OCI-LY7 (cell line): ENCODE results near the gene ATP2B3. TPM values are rescaled to one million over a fixed set of nuclear protein-coding genes. Genes with fewer than 3 reads are reported as not detected.

ENCODE experiments used
- BruUV-seq: library from RNA; stranded (reverse); fragments of 400-500 nt; replicated peaks from 2 replicates; lab custom pipeline; 2021; lab: Mats Ljungman, UMichigan
- CTCF ChIA-PET: fragments of 300-600 bp; sonication (Branson Sonifier 250); formaldehyde crosslinking; loops from one replicate; lab custom pipeline; 2022; ENCODE audit warnings: antibody characterized with exemption; ENCODE audit not compliant: unreplicated experiment; lab: Charles Lee
- POLR2A ChIA-PET: fragments of 300-600 bp; sonication (Branson Sonifier 250); formaldehyde crosslinking; loops from one replicate; lab custom pipeline; 2022; ENCODE audit warnings: antibody characterized with exemption; lab: Charles Lee
- DNase-seq: peaks from one replicate; pipeline ENCODE4 v3.0.0-alpha.2; 2015; ENCODE audit warnings: low spot score
- H2AFZ ChIP-seq: fragments of 200-600 bp; sonication (generic), shearing (Covaris generic); 2 replicates; pipeline ENCODE4 v1.6.1; 2014; ENCODE audit warnings: mild to moderate bottlenecking, antibody characterized with exemption, low read length, moderate library complexity
- H3K27ac ChIP-seq: fragments of 200-600 bp; sonication (generic); 2 replicates; pipeline ENCODE4 v1.5.1; 2014; ENCODE audit warnings: mixed run types, low read depth, mild to moderate bottlenecking, moderate library complexity, low read length, inconsistent platforms; ENCODE audit not compliant: poor library complexity, severe bottlenecking
- H3K36me3 ChIP-seq: fragments of 200-600 bp; sonication (generic); 2 replicates; pipeline ENCODE4 v1.6.1; 2014; ENCODE audit warnings: mild to moderate bottlenecking, antibody characterized with exemption, low read length, moderate library complexity, mixed read lengths; ENCODE audit not compliant: insufficient read depth
- H3K4me1 ChIP-seq: fragments of 200-600 bp; sonication (generic); 2 replicates; pipeline ENCODE4 v1.5.1; 2014; ENCODE audit warnings: mild to moderate bottlenecking, low read length; ENCODE audit not compliant: insufficient read depth, poor library complexity, severe bottlenecking
- H3K4me2 ChIP-seq: fragments of 200-600 bp; sonication (generic); 2 replicates; pipeline ENCODE4 v1.6.1; 2014; ENCODE audit warnings: mild to moderate bottlenecking, low read length
- H3K4me3 ChIP-seq: fragments of 200-600 bp; sonication (generic); 2 replicates; pipeline ENCODE4 v1.5.1; 2014; ENCODE audit warnings: mild to moderate bottlenecking, low read depth, low read length; ENCODE audit not compliant: poor library complexity, severe bottlenecking
- H3K79me2 ChIP-seq: fragments of 200-600 bp; sonication (generic); 2 replicates; pipeline ENCODE4 v1.6.1; 2016; ENCODE audit warnings: low read depth, mild to moderate bottlenecking, low read length, moderate library complexity, mixed read lengths; ENCODE audit not compliant: insufficient read depth
- H3K9me2 ChIP-seq: fragments of 200-600 bp; sonication (generic); 2 replicates; pipeline ENCODE4 v1.6.1; 2016; ENCODE audit warnings: mild to moderate bottlenecking, low read length, mixed read lengths; ENCODE audit not compliant: insufficient read depth
- H3K9me3 ChIP-seq: fragments of 200-600 bp; sonication (generic); 2 replicates; pipeline ENCODE4 v1.6.1; 2014; ENCODE audit warnings: mild to moderate bottlenecking, mixed run types, low read length, mixed read lengths
- H4K20me1 ChIP-seq: fragments of 200-600 bp; sonication (generic); 2 replicates; pipeline ENCODE4 v1.6.1; 2014; ENCODE audit warnings: mild to moderate bottlenecking, antibody characterized with exemption, low read length, moderate library complexity, mixed read lengths; ENCODE audit not compliant: insufficient read depth
- EZH2phosphoT487 ChIP-seq: fragments of 200-600 bp; sonication (generic); IDR thresholded peaks from 2 replicates; pipeline ENCODE4 v1.6.1; 2018; ENCODE audit warnings: low read depth, borderline replicate concordance, mild to moderate bottlenecking, mixed run types, antibody characterized with exemption, low read length, moderate library complexity, mixed read lengths
- intact Hi-C: fragments of 100-400 bp; cut with micrococcal nuclease; formaldehyde crosslinking; loops from one replicate; pipeline ENCODE4 v1.10.0; 2022; ENCODE audit not compliant: unreplicated experiment
- total RNA-seq, 2 experiments: library from RNA; depleted of rRNA in 1 of 2; stranded (reverse); fragments of >200 nt in 1 of 2; shearing (Covaris generic) in 1 of 2; gene quantifications; 2 replicates each; pipeline ENCODE4 v1.2.3, GENCODE V29; 2014 to 2022
- TF ChIP-seq, protein P1 (sequence below): fragments of 200-600 bp; sonication (generic); conservative IDR thresholded peaks from 2 replicates; pipeline ENCODE4 v1.5.1; 2014; ENCODE audit warnings: mild to moderate bottlenecking, antibody characterized with exemption, low read length, moderate library complexity, mixed read lengths

Gene ATP2B3
- total RNA-seq, 2 experiments from 2014 or later: not detected

DNA sequence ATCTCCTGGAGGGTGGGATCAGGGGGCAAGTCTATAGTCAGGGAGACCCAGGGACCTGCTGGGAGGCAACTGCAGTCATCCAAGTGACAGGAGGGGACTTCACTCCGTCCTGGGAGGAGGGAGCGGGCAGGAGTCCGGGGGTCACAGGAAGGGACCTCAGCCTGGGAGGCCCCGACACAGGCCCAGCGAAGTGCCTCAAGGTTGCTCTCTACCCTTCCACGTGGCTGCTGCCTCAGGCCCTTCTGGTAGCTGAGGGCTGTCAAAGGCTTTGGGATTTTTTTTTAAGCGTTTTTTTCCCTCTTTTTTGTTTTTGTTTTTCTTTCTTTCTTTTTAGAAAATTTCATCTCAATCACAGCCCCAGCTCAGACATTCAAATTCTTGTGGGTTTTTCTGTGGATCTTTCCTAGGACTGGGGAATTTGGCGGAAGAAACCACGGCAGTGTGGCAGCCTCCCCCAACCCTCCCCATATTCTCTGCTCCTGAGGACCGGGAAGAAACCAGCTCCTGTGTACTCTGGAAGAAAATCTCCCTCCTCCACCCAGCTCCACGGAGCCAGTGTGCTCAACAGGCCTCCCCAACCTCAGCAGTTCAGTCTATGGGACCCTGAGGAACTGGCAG is 45.7 kb upstream of the ATP2B3 start:
- Histone ChIP-seq H3K36me3 (peaks cover 16% of the 10 kb centered on the region), H3K9me2 (no peaks in the 10 kb centered on the region), H2AFZ (no peak overlapping the region), H3K79me2 (peaks cover 18% of the 10 kb centered on the region; the same call in 1 of the 2 replicates), H3K27ac (no peak overlapping the region), H3K4me2 (no peak overlapping the region), H4K20me1 (no peaks in the 10 kb centered on the region; the same call in 1 of the 2 replicates), H3K4me3 (no peak overlapping the region), H3K9me3 (no peaks in the 10 kb centered on the region), H3K4me1 (peaks cover 12% of the 10 kb centered on the region)
- BruUV-seq: no TSS peak
- DNase-seq: no peak
- CTCF ChIA-PET: interaction anchor here (0.5 to 0.6 kb wide), 4 partner anchors 20 to 1289 kb away, joined by 3 to 6 read pairs (median 4); no protein-coding TSS in a partner anchor
- POLR2A ChIA-PET: interaction anchor here (0.7 kb wide), 1 partner anchor 404 kb away, joined by 3 read pairs; no protein-coding TSS in a partner anchor
- TF ChIP-seq, protein P1, sequence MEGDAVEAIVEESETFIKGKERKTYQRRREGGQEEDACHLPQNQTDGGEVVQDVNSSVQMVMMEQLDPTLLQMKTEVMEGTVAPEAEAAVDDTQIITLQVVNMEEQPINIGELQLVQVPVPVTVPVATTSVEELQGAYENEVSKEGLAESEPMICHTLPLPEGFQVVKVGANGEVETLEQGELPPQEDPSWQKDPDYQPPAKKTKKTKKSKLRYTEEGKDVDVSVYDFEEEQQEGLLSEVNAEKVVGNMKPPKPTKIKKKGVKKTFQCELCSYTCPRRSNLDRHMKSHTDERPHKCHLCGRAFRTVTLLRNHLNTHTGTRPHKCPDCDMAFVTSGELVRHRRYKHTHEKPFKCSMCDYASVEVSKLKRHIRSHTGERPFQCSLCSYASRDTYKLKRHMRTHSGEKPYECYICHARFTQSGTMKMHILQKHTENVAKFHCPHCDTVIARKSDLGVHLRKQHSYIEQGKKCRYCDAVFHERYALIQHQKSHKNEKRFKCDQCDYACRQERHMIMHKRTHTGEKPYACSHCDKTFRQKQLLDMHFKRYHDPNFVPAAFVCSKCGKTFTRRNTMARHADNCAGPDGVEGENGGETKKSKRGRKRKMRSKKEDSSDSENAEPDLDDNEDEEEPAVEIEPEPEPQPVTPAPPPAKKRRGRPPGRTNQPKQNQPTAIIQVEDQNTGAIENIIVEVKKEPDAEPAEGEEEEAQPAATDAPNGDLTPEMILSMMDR: no peak
- intact Hi-C loops: loop anchor here (5.0 kb wide), 1 partner anchor 36 kb away; no protein-coding TSS in a partner anchor

DNA sequence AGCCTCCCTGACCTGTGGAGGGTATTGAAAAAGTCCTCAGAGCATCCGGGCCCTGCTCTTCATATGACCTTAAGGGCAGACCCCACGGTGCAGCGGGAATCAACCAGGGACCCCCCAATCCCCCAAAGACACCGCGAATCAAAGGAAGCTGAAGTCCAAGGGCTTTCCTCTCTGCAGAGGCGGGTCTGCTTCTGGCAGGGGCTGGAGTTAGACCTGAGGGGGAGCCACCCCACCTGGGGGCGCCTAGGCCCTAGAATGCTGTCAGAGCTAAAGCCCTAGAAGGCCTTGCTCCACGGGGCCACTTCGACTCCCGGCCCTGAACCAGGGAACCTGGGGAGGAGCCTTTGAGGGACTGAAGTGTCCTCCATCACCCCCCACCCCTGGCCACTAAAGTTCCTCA is 44.3 kb upstream of the ATP2B3 start:
- peaks cover 8% of the 10 kb centered on the region for H3K36me3 ChIP-seq
- no peak overlapping the region for H3K27ac ChIP-seq
- H3K4me3 ChIP-seq: no peak overlapping the region
- no peaks in the 10 kb centered on the region for H3K9me2 ChIP-seq
- POLR2A ChIA-PET: no interaction called here
- no peak overlapping the region for H3K4me2 ChIP-seq
- CTCF ChIA-PET: interaction anchor here (1.2 kb wide), 1 partner anchor 34 kb away, joined by 3 read pairs; no protein-coding TSS in a partner anchor
- peaks cover 18% of the 10 kb centered on the region; the same call in 1 of the 2 replicates for H3K79me2 ChIP-seq
- intact Hi-C loops: loop anchor here (5.0 kb wide), 1 partner anchor 34 kb away; no protein-coding TSS in a partner anchor
- H2AFZ ChIP-seq: no peak overlapping the region
- no peaks in the 10 kb centered on the region; the same call in 1 of the 2 replicates for H4K20me1 ChIP-seq
- no peaks in the 10 kb centered on the region for H3K9me3 ChIP-seq
- peaks cover 12% of the 10 kb centered on the region for H3K4me1 ChIP-seq
- no peak for DNase-seq
- no peak for TF ChIP-seq EZH2phosphoT487
- TF ChIP-seq, protein P1: no peak
- BruUV-seq: no TSS peak

DNA sequence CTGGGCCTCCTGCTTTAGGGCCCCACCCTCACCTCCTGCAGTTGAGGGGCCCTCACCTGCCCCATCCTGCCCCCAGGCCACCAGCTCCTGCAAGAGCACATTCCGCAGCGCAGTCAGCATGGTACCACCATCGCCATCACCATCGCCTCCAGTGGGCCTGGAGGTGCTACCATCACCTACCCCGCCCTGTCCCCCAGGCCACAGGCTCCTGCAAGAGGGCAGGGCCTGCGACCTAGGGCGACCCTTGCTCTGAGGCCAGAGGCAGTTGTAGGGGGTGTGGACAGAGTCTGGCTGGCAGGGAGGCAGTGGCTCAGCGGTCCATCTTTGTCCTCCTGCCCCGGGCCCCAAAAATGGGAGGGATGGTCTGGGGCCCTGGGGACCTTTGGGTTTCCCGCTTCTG is 43.2 kb upstream of the ATP2B3 start:
- Histone ChIP-seq H3K9me2 (no peaks in the 10 kb centered on the region), H3K4me2 (no peak overlapping the region), H4K20me1 (no peaks in the 10 kb centered on the region), H3K4me1 (peaks cover 2% of the 10 kb centered on the region), H2AFZ (no peak overlapping the region), H3K79me2 (peaks cover 10% of the 10 kb centered on the region; the same call in 1 of the 2 replicates), H3K4me3 (no peak overlapping the region), H3K27ac (no peak overlapping the region), H3K9me3 (no peaks in the 10 kb centered on the region), H3K36me3 (no peaks in the 10 kb centered on the region)
- intact Hi-C loops: loop anchor here (5.0 kb wide), 1 partner anchor 33 kb away; no protein-coding TSS in a partner anchor
- no TSS peak for BruUV-seq
- TF ChIP-seq, protein P1: no peak
- no peak for TF ChIP-seq EZH2phosphoT487
- no peak for DNase-seq
- POLR2A ChIA-PET: no interaction called here
- CTCF ChIA-PET: interaction anchor here (0.6 kb wide), 1 partner anchor 176 kb away, joined by 5 read pairs; no protein-coding TSS in a partner anchor
